A549 treated with AZD9567 at 1 μM for 4 hours (cell line): Measurements from ENCODE around the gene P2RX2. TPM values are rescaled to one million over a fixed set of nuclear protein-coding genes. Genes with fewer than 3 reads are reported as not detected.

Source experiments
- total RNA-seq: library from RNA; stranded (reverse); fragments of 200-300 nt; extraction: Qiagen RNA extraction; gene quantifications from 5 replicates; pipeline ENCODE4 v1.2.3, GENCODE V29; 2022; ENCODE audit not compliant: insufficient read depth

The P2RX2 gene
- 0.07 TPM in 1 of 5 replicates, not detected in the others for total RNA-seq

DNA sequence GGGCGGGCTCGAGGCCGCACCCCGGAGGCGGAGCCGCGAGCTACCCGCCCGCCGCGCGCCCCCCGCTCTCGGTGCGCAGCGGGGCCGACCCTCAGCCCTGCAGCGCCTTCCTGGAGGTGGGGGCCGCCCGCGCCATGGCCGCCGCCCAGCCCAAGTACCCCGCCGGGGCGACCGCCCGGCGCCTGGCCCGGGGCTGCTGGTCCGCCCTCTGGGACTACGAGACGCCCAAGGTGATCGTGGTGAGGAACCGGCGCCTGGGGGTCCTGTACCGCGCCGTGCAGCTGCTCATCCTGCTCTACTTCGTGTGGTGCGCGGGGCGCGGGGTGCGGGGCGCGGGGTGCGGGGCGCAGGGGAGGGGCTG lies at the start of gene P2RX2:
Gene P2RX2, plus strand, starts transcription at position 94 of the 361 bp plus-strand sequence. Its CDS starts 41 bp downstream, at position 135.

DNA sequence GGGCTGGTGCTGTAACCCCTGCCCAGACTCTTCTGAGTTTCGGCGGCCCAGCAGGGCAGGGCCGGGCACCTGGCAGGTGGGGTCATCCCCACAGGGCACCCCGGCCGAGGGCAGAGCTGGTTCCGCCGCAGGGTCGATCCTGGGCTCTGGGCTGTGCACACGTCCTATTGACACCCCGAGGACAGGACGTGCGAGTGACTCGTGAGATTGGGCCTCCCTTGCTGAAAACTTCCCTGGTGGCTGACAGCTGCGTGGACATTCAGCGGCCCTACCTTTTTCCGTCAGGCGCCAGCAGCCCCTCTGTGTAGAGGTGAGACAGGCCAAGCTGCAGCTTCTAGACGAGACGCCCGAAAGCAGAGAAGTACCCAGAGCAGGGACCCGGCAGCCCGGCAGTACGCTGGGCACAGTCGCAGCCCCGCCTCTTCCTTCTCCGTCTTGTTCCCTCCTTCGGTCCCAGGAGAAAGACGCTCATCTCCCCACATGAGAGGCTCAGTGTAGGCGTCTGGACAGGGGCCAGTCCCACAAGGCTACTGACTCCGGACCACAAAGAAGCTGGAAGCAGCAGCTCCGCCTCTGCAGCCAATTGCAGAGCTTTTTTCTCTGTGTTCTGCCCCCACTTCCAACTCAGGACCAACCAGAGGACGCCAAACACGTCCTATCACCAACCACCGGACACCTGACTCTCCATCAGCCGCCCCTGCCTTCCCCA lies 8.4 kb upstream of the P2RX2 start, which contains the start of gene LRCOL1:
Gene LRCOL1, minus strand, starts transcription at position 532 of the 709 bp plus-strand sequence. CDS start 4,331 bp downstream, outside the sequence.

Other genes starting within 250 kb of the P2RX2 start
- 72.1 to 90.2 TPM (median 80.1 TPM) in 5 replicates for gene FBRSL1, start 128.6 kb upstream of the P2RX2 start, total RNA-seq
- not detected in 5 replicates for gene LRCOL1, start 8.2 kb upstream of the P2RX2 start, total RNA-seq
- 35.0 to 53.7 TPM (median 51.3 TPM) in 5 replicates for gene POLE, start 68.6 kb downstream of the P2RX2 start, total RNA-seq
- 22.3 to 33.9 TPM (median 31.8 TPM) in 5 replicates for gene PXMP2, start 68.8 kb downstream of the P2RX2 start, total RNA-seq
- gene PGAM5, start 92.1 kb downstream of the P2RX2 start, total RNA-seq: 52.0 to 60.4 TPM (median 56.9 TPM) in 5 replicates
- gene ANKLE2, start 143.1 kb downstream of the P2RX2 start, total RNA-seq: 61.6 to 80.9 TPM (median 73.7 TPM) in 5 replicates
- 16.4 to 22.3 TPM (median 20.8 TPM) in 5 replicates for gene GOLGA3, start 210.1 kb downstream of the P2RX2 start, total RNA-seq